IMR-90 (cell line): ENCODE measurements around the gene FBXW2. TPM values are rescaled to one million over a fixed set of nuclear protein-coding genes. Genes with fewer than 3 reads are reported as not detected.
A peak's percentile ranks its signal among the peaks of the same experiment; 100 is the strongest.

ENCODE experiments used
- ATAC-seq: fragments of 200-7000 bp; cut with Tn5 transposase; 2 replicates; pipeline ENCODE4 v1.9.1; 2020; ENCODE audit warnings: low read depth, mild to moderate bottlenecking, moderate library complexity
- BruUV-seq: library from RNA; stranded (reverse); fragments of 400-500 nt; replicated peaks from 2 replicates; lab custom pipeline; 2021; lab: Mats Ljungman, UMichigan
- CTCF ChIA-PET: fragments of 300-600 bp; formaldehyde crosslinking; extraction: SDS; loops from one replicate; lab custom pipeline; 2021; ENCODE audit warnings: antibody characterized with exemption; lab: Yijun Ruan, JAX
- POLR2A ChIA-PET: fragments of 300-600 bp; sonication (Branson Sonifier 250); formaldehyde crosslinking; loops from one replicate; lab custom pipeline; 2022; ENCODE audit warnings: antibody characterized with exemption; ENCODE audit not compliant: unreplicated experiment; lab: Charles Lee
- DNase-seq: peaks from one replicate; pipeline ENCODE4 v3.0.0; 2013
- H2AFZ ChIP-seq: replicated peaks from 2 replicates; pipeline ENCODE3; 2013; ENCODE audit warnings: low read length, mild to moderate bottlenecking; ENCODE audit not compliant: poor library complexity
- H2AK5ac ChIP-seq: 2 replicates; pipeline ENCODE4 v1.6.1; 2013; ENCODE audit warnings: low read depth, low read length, inconsistent platforms
- H2AK9ac ChIP-seq: replicated peaks from 2 replicates; pipeline ENCODE3; 2013; ENCODE audit warnings: mild to moderate bottlenecking, low read depth, low read length, moderate library complexity; ENCODE audit not compliant: poor library complexity
- H2BK120ac ChIP-seq: 2 replicates; pipeline ENCODE4 v1.6.1; 2013; ENCODE audit warnings: low read depth, low read length, inconsistent platforms
- H2BK15ac ChIP-seq: 3 replicates; pipeline ENCODE4 v1.6.1; 2013; ENCODE audit warnings: low read depth, low read length, inconsistent platforms
- H2BK20ac ChIP-seq: 2 replicates; pipeline ENCODE4 v1.6.1; 2013; ENCODE audit warnings: low read depth, mild to moderate bottlenecking, inconsistent platforms, low read length, moderate library complexity
- H2BK5ac ChIP-seq: 2 replicates; pipeline ENCODE4 v1.6.1; 2013; ENCODE audit warnings: mild to moderate bottlenecking, low read depth, low read length, inconsistent platforms; ENCODE audit not compliant: poor library complexity, severe bottlenecking
- H3K14ac ChIP-seq: replicated peaks from 2 replicates; pipeline ENCODE4 v1.6.1; 2013; ENCODE audit warnings: low read depth, low read length, inconsistent platforms
- H3K18ac ChIP-seq: 2 replicates; pipeline ENCODE4 v1.6.1; 2013; ENCODE audit warnings: low read depth, low read length, control low read depth
- H3K23ac ChIP-seq: 2 replicates; pipeline ENCODE4 v1.6.1; 2013; ENCODE audit warnings: low read depth, low read length, inconsistent platforms
- H3K27ac ChIP-seq: 2 replicates; pipeline ENCODE4 v1.5.1; 2013; ENCODE audit warnings: mild to moderate bottlenecking, control low read depth, low read length; ENCODE audit not compliant: insufficient read depth
- H3K27me3 ChIP-seq: 2 replicates; pipeline ENCODE4 v1.6.1; 2013; ENCODE audit warnings: low read length; ENCODE audit not compliant: control insufficient read depth, insufficient read depth
- H3K36me3 ChIP-seq: 2 replicates; pipeline ENCODE4 v1.6.1; 2013; ENCODE audit warnings: low read length, mixed read lengths; ENCODE audit not compliant: control insufficient read depth, insufficient read depth
- H3K4ac ChIP-seq: 2 replicates; pipeline ENCODE4 v1.6.1; 2013; ENCODE audit warnings: low read depth, low read length, inconsistent platforms
- H3K4me1 ChIP-seq: 2 replicates; pipeline ENCODE4 v1.6.1; 2013; ENCODE audit warnings: low read length, mixed read lengths; ENCODE audit not compliant: control insufficient read depth, insufficient read depth
- H3K4me2 ChIP-seq: 2 replicates; pipeline ENCODE4 v1.6.1; 2013; ENCODE audit warnings: low read depth, mild to moderate bottlenecking, control low read depth, low read length, moderate library complexity
- H3K4me3 ChIP-seq: 2 replicates; pipeline ENCODE4 v1.5.1; 2013; ENCODE audit warnings: low read depth, mild to moderate bottlenecking, control low read depth, low read length, moderate library complexity; ENCODE audit not compliant: insufficient read depth
- H3K56ac ChIP-seq: 2 replicates; pipeline ENCODE4 v1.6.1; 2013; ENCODE audit warnings: low read length, inconsistent platforms; ENCODE audit not compliant: insufficient read depth; ENCODE audit errors: extremely low read depth
- H3K79me1 ChIP-seq, 2 experiments: 2 replicates each; pipeline ENCODE4 v1.6.1; 2013; ENCODE audit warnings: low read length in 2 of 2, inconsistent platforms in 1 of 2, low read depth in 1 of 2
- H3K9ac ChIP-seq: 2 replicates; pipeline ENCODE4 v1.6.1; 2013; ENCODE audit warnings: low read depth, low read length, control low read depth
- H3K9me1 ChIP-seq: 2 replicates; pipeline ENCODE4 v1.6.1; 2013; ENCODE audit warnings: low read length, inconsistent platforms; ENCODE audit not compliant: insufficient read depth
- H3K9me3 ChIP-seq: 2 replicates; pipeline ENCODE4 v1.6.1; 2013; ENCODE audit warnings: low read length; ENCODE audit not compliant: control insufficient read depth, insufficient read depth
- H4K20me1 ChIP-seq: 2 replicates; pipeline ENCODE4 v1.6.1; 2013; ENCODE audit warnings: low read length, inconsistent platforms; ENCODE audit not compliant: insufficient read depth
- H4K5ac ChIP-seq: 2 replicates; pipeline ENCODE4 v1.6.1; 2013; ENCODE audit warnings: mild to moderate bottlenecking, low read depth, low read length, control low read depth
- H4K8ac ChIP-seq, 2 experiments: 2 replicates each; pipeline ENCODE4 v1.6.1; 2013; ENCODE audit warnings: low read depth in 2 of 2, low read length in 2 of 2, control low read depth in 1 of 2, inconsistent platforms in 1 of 2
- H4K91ac ChIP-seq: 2 replicates; pipeline ENCODE4 v1.6.1; 2013; ENCODE audit warnings: low read depth, low read length, inconsistent platforms; ENCODE audit not compliant: insufficient read depth
- BHLHE40 ChIP-seq: fragments of 150-350 bp; IDR thresholded peaks from 2 replicates; pipeline ENCODE4 v1.6.1; 2016; ENCODE audit warnings: mild to moderate bottlenecking, low read depth, low read length
- FOS ChIP-seq: fragments of 150-350 bp; IDR thresholded peaks from 2 replicates; pipeline ENCODE4 v1.6.1; 2016; ENCODE audit warnings: low read depth, low read length
- MAFK ChIP-seq: IDR thresholded peaks from 2 replicates; pipeline ENCODE4 v1.6.1; 2012; ENCODE audit warnings: low read depth, low read length, improper control_type of control experiment
- MAZ ChIP-seq: IDR thresholded peaks from 2 replicates; pipeline ENCODE4 v1.6.1; 2012; ENCODE audit warnings: low read depth, mild to moderate bottlenecking, low read length, improper control_type of control experiment, moderate library complexity, borderline replicate concordance
- MXI1 ChIP-seq: IDR thresholded peaks from 2 replicates; pipeline ENCODE4 v1.6.1; 2012; ENCODE audit warnings: low read depth, mild to moderate bottlenecking, low read length, moderate library complexity, borderline replicate concordance
- NFE2L2 ChIP-seq: fragments of 150-350 bp; IDR thresholded peaks from 2 replicates; pipeline ENCODE4 v1.6.1; 2016; ENCODE audit warnings: low read depth, mild to moderate bottlenecking, low read length
- RAD21 ChIP-seq: IDR thresholded peaks from 2 replicates; pipeline ENCODE4 v1.6.1; 2012; ENCODE audit warnings: low read length, improper control_type of control experiment
- RCOR1 ChIP-seq: IDR thresholded peaks from 2 replicates; pipeline ENCODE4 v1.6.1; 2012; ENCODE audit warnings: mild to moderate bottlenecking, low read length, improper control_type of control experiment; ENCODE audit not compliant: insufficient replicate concordance
- SMC3 ChIP-seq: fragments of 150-350 bp; IDR thresholded peaks from 2 replicates; pipeline ENCODE4 v1.6.1; 2016; ENCODE audit warnings: low read depth, mild to moderate bottlenecking, antibody characterized with exemption, low read length, moderate library complexity
- WGBS, 2 experiments: methylation state at CpG; one replicate each; pipeline versions ENCODE4 v1.1.5 to v1.1.7; 2013; ENCODE audit warnings: missing lambda C conversion rate in 2 of 2; ENCODE audit not compliant: insufficient read length in 1 of 2; ENCODE audit errors: extremely low coverage in 2 of 2; 5-methylcytosine and 5-hydroxymethylcytosine counted together
- dilution Hi-C: fragments of 300-500 bp; cut with HindIII; formaldehyde crosslinking; loops from one replicate; pipeline ENCODE4 v1.14.3; 2018; ENCODE audit warnings: low sequenced_read_pairs; ENCODE audit not compliant: unreplicated experiment
- in situ Hi-C: fragments of 300-500 bp; cut with MboI; formaldehyde crosslinking; loops from 3 replicates; pipeline ENCODE4 v1.14.3; 2019; ENCODE audit warnings: low sequenced_read_pairs, inconsistent platforms, mixed read lengths
- intact Hi-C: fragments of 100-400 bp; cut with micrococcal nuclease; formaldehyde crosslinking; loops from 2 replicates; pipeline ENCODE4 v1.10.0; 2022
- polyA plus RNA-seq, 3 experiments: library from polyadenylated mRNA; depleted of rRNA; stranded (reverse); fragments of >200 nt; gene quantifications; 2 replicates each; pipeline ENCODE4 v1.2.3, GENCODE V29; 2012; ENCODE audit warnings: low replicate concordance in 1 of 3
- total RNA-seq: library from RNA; depleted of rRNA; stranded (reverse); fragments of >200 nt; gene quantifications from 2 replicates; pipeline ENCODE4 v1.2.3, GENCODE V29; 2012
- TF ChIP-seq, protein P1 (sequence below): conservative IDR thresholded peaks from 2 replicates; pipeline ENCODE4 v1.5.1; 2012; ENCODE audit warnings: mild to moderate bottlenecking, low read depth, low read length, improper control_type of control experiment
- TF ChIP-seq, protein P2 (sequence below): fragments of 150-350 bp; IDR thresholded peaks from 2 replicates; pipeline ENCODE4 v1.6.1; 2017; ENCODE audit warnings: mild to moderate bottlenecking, antibody characterized with exemption, low read length, low read depth

FBXW2 gene
- total and polyA plus RNA-seq, 2 of the 4 experiments (the other 2 are of a cell fraction) = 27.1 to 43.5 TPM

DNA sequence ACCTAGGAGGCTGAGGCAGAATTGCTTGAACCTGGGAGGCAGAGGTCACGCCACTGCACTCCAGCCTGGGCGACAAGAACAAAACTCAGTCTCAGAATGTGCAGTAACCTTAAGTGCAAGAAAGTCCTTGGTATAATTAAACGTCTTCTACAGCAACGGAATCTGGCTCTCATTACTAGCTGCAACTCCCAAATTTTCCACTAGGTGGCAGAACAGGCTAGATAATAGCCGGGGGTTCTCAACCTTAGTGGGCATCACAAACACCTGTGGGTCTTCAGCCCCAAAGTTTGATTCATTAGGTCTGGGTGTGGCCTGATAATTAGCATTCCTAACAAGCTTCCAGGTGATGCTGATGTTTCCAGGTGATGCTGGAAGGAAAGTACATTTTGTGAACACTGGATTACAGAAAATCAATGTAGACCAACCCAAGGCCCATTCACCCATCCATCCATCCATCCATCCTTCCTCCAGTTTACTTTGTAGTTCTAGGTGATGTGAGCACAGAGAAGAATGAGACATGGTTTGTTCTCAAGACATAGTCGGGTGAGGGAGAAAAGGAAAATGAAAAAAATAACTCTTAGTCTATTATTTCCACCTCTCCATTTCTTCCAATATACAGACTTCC is 37.3 kb downstream of the FBXW2 start:
- peak overlapping the region; percentile 58 for H2AK5ac ChIP-seq
- H2BK120ac ChIP-seq = no peak overlapping the region
- H3K9me3 ChIP-seq = no peaks in the 10 kb centered on the region
- dilution Hi-C loops (no loop called here), in situ Hi-C loops (loop anchor here (10.0 to 25.0 kb wide), 2 partner anchors 309 to 631 kb away; no protein-coding TSS in a partner anchor), intact Hi-C loops (loop anchor here (1.0 to 5.0 kb wide), 5 partner anchors 137 to 441 kb away; partner anchors contain the start of gene CNTRL)
- H3K4me2 ChIP-seq = no peak overlapping the region
- TF ChIP-seq RAD21 = peak; percentile 90
- TF ChIP-seq FOS = no peak
- TF ChIP-seq, protein P1, sequence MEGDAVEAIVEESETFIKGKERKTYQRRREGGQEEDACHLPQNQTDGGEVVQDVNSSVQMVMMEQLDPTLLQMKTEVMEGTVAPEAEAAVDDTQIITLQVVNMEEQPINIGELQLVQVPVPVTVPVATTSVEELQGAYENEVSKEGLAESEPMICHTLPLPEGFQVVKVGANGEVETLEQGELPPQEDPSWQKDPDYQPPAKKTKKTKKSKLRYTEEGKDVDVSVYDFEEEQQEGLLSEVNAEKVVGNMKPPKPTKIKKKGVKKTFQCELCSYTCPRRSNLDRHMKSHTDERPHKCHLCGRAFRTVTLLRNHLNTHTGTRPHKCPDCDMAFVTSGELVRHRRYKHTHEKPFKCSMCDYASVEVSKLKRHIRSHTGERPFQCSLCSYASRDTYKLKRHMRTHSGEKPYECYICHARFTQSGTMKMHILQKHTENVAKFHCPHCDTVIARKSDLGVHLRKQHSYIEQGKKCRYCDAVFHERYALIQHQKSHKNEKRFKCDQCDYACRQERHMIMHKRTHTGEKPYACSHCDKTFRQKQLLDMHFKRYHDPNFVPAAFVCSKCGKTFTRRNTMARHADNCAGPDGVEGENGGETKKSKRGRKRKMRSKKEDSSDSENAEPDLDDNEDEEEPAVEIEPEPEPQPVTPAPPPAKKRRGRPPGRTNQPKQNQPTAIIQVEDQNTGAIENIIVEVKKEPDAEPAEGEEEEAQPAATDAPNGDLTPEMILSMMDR = peak; percentile 80
- TF ChIP-seq NFE2L2 = no peak
- peak; percentile 73 for TF ChIP-seq SMC3
- TF ChIP-seq, protein P2, sequence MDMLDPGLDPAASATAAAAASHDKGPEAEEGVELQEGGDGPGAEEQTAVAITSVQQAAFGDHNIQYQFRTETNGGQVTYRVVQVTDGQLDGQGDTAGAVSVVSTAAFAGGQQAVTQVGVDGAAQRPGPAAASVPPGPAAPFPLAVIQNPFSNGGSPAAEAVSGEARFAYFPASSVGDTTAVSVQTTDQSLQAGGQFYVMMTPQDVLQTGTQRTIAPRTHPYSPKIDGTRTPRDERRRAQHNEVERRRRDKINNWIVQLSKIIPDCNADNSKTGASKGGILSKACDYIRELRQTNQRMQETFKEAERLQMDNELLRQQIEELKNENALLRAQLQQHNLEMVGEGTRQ = no peak
- TF ChIP-seq MXI1 = no peak
- TF ChIP-seq MAFK = no peak
- no peak for TF ChIP-seq MAZ
- no peak for TF ChIP-seq RCOR1
- no peak for TF ChIP-seq BHLHE40
- H2AK9ac ChIP-seq = no peak overlapping the region
- H2AFZ ChIP-seq = no peak overlapping the region
- no peak overlapping the region for H3K27ac ChIP-seq
- H3K4me3 ChIP-seq = no peak overlapping the region
- peaks cover 7% of the 10 kb centered on the region for H3K36me3 ChIP-seq
- no peak overlapping the region for H3K4ac ChIP-seq
- no peak overlapping the region for H4K5ac ChIP-seq
- H4K91ac ChIP-seq = no peak overlapping the region
- 0 out of 2 replicates have a peak, but pooled peaks cover 2% of the 10 kb centered on the region for H3K9me1 ChIP-seq
- no peak overlapping the region for H3K18ac ChIP-seq
- no peak overlapping the region for H2BK20ac ChIP-seq
- H3K56ac ChIP-seq = no peak overlapping the region
- H4K8ac ChIP-seq = no peak overlapping the region
- H3K4me1 ChIP-seq = peaks cover 7% of the 10 kb centered on the region
- POLR2A ChIA-PET = no interaction called here
- H3K79me1 ChIP-seq = peaks cover 0 to 15% of the 10 kb centered on the region in 2 experiments; a peak in 2 of 4 replicates
- no peak overlapping the region for H2BK15ac ChIP-seq
- H3K9ac ChIP-seq = no peak overlapping the region
- no peak overlapping the region for H3K14ac ChIP-seq
- peak overlapping the region; percentile 19 for H2BK5ac ChIP-seq
- H3K27me3 ChIP-seq = no peaks in the 10 kb centered on the region
- DNase-seq (peak; percentile 34), ATAC-seq (peak; percentile 81)
- CTCF ChIA-PET = interaction anchor here (0.7 to 1.8 kb wide), 8 partner anchors 11 to 307 kb away, joined by 3 to 7 read pairs (median 4); no protein-coding TSS in a partner anchor
- H3K23ac ChIP-seq = no peak overlapping the region
- WGBS, 2 experiments = 10% methylated on average over 2 of the region's 6 CpGs; no CpG with 5 or more reads in 1 of the 2 experiments
- no peaks in the 10 kb centered on the region for H4K20me1 ChIP-seq
- no TSS peak for BruUV-seq
